Fibroblast of villous mesenchyme (primary cell): Measurements from ENCODE around the gene SEMA4C. TPM values are rescaled to one million over a fixed set of nuclear protein-coding genes. Genes with fewer than 3 reads are reported as not detected.
A peak's percentile ranks its signal among the peaks of the same experiment; 100 is the strongest.

Experiments
- DNase-seq: peaks from one replicate; pipeline ENCODE4 v3.0.0-alpha.2; 2010; ENCODE audit warnings: low read depth
- H3K4me3 ChIP-seq: 2 replicates; pipeline ENCODE4 v1.5.1; 2011; ENCODE audit warnings: low read depth, mild to moderate bottlenecking, low read length
- total RNA-seq: library from RNA; depleted of rRNA; stranded (reverse); fragments of >200 nt; gene quantifications from 2 replicates; pipeline ENCODE4 v1.2.3, GENCODE V29; 2012
- TF ChIP-seq, protein P1 (sequence below): IDR thresholded peaks from 2 replicates; pipeline ENCODE4 v1.5.1; 2012; ENCODE audit warnings: low read depth, mild to moderate bottlenecking, low read length; ENCODE audit not compliant: insufficient read depth

Gene SEMA4C
- total RNA-seq, 1 donor: 16.4 TPM

DNA sequence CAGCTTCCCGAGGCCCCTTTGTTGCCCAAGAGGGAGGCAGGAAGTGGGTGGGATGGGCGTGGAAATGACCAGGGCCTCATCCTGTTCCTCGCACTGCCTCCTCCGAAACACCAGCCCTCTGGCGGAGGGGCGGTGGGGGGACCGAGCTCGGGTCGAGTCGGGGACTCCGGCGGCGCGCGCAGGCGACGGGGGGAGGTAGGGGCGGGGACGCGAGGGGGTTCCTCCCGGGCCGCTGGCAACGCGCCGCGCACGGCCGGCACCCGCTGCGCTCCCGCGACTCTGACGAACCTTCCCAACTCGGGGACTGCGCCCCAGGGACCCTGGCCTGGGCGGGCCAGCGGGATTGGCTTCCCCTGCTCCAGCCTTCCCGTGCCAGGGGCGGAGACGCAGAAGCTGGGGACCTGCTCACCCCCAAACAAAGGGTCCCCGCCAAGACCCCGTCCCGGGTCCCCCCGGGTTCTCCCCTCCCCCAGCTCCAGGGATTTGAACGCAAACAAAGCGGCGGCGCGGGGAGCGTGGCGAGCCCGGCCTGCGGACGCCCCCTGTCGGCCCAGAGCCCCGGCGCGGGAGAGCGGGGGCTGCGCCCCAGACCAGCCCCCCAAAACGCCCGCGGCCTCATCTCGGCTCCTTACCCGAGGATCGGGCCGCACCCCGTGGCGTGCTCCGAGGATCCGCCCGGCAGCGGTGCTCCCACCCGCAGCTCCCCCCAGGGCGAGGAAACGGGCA, 1.2 kb downstream of the SEMA4C start:
- TF ChIP-seq, protein P1, sequence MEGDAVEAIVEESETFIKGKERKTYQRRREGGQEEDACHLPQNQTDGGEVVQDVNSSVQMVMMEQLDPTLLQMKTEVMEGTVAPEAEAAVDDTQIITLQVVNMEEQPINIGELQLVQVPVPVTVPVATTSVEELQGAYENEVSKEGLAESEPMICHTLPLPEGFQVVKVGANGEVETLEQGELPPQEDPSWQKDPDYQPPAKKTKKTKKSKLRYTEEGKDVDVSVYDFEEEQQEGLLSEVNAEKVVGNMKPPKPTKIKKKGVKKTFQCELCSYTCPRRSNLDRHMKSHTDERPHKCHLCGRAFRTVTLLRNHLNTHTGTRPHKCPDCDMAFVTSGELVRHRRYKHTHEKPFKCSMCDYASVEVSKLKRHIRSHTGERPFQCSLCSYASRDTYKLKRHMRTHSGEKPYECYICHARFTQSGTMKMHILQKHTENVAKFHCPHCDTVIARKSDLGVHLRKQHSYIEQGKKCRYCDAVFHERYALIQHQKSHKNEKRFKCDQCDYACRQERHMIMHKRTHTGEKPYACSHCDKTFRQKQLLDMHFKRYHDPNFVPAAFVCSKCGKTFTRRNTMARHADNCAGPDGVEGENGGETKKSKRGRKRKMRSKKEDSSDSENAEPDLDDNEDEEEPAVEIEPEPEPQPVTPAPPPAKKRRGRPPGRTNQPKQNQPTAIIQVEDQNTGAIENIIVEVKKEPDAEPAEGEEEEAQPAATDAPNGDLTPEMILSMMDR: peak; percentile 71
- peak; percentile 96 for DNase-seq
- H3K4me3 ChIP-seq: peak overlapping the region; percentile 81

DNA sequence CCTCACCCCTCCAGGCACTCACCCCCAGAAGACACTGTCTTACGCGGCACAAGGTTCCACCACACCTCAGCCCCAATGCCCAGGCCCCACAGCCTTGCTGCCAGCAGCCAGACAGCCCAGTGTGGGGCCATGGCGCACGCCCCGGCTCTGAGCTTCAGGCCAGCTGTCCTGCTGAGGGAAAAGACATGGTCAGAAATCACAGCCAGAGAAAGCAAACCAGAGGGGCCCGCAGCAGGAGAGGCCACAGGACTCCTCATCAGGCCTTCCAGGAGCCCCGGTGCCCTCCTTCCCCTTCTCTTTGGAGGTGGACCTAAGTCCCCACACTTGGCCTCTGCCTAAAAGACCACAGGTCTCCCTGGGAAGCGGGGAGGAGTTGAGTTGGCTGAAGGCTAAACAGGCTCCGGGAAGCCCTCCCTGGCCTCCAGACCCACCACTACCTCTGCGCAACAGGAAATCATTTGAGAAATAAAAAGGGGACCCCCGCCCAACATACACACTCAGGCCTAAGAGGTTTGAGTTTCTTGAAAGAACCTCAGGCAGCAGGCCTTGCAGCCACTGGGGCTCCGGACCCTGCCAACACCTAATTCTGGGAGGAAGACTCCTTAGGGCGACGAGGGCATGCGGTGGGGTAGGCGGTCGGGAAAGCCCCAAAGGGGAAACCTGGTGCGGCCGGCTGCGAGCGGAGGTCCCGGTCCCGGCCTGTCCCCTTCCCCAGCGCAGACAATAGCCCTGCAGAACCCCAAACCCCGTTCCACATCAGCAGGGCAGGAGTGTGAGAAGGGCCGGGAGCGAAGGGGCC, 1.9 kb downstream of the SEMA4C start:
- TF ChIP-seq, protein P1: no peak
- H3K4me3 ChIP-seq: peak overlapping the region; percentile 81
- DNase-seq: no peak

DNA sequence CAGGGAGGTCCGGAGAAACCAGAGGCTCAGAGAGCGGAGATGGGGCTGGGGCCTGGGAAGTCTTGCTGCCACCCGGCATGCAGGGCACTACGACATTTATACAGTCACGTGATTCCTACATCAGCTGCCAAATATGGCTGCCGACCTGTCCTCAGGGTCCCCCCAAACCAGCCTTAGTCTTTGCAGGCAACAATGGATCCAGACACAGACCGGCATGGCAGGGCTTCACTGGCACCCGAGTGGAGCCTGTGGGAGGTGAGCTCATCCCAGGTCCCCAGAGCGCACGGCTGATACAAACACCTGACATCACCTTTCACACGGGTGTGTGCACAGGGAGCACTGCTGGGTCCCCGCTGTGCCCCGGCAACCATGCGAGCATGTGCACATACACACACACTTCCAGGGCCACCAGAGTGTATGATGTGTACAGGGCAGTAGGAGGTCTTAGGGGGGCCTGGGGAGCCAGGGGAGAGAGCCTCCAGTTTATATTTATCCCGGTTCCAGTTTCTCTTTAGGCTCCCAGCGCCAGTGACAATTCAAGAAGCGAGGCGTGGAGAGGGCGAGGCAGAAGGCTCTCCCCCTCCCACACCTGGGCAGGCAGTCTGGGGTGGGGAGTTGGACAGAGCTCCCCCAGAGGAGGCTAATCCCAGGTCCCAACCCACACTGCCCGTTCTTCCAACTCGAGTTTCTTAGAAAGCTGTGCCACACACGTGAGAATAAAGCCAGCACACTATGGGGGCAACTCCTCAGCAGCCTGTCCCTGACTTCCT, 2.7 kb downstream of the SEMA4C start:
- TF ChIP-seq, protein P1: no peak
- no peak for DNase-seq
- H3K4me3 ChIP-seq: peak overlapping the region; percentile 81

DNA sequence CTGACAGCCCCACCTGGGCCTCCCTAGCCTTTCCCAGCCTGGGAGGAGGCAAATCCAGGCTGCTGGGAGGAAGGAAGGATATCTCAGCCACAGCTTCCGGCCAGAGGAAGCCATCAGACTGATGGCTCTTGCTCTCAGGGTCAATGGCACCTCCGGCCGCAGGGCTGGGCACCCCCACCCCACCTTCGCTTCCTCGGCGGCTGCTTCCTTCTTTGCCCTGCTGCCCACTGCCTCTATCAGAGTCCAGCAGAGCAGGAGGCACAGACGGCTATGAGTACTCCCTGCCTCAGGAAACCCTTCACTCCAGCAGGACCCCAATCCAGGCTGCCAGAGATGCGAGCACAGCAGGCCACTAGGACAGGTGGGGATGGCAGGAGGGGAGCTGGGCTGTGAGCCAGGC, 3.3 kb downstream of the SEMA4C start:
- DNase-seq: no peak
- TF ChIP-seq, protein P1: no peak
- H3K4me3 ChIP-seq: no peak overlapping the region

DNA sequence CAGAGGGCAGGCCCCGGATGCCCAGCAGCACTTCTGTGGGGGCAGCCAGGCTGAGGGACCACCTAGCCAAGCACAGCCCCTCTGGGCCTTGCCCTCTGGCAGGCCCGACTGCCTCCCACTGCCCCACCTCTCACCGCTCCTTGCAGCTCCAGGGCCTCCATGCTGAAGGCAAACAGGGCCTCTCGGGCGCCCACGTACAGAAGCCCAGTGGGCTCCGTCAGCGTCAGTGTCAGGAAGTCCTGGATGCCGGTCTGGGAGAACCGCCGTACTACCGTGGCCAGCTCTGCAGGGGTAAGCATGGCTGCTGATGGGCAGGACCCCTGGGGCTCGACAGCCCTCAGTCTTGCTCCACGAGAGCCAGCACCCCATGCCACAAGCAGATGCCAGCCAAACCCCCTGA, 3.7 kb downstream of the SEMA4C start:
- TF ChIP-seq, protein P1: no peak
- H3K4me3 ChIP-seq: no peak overlapping the region
- no peak for DNase-seq

DNA sequence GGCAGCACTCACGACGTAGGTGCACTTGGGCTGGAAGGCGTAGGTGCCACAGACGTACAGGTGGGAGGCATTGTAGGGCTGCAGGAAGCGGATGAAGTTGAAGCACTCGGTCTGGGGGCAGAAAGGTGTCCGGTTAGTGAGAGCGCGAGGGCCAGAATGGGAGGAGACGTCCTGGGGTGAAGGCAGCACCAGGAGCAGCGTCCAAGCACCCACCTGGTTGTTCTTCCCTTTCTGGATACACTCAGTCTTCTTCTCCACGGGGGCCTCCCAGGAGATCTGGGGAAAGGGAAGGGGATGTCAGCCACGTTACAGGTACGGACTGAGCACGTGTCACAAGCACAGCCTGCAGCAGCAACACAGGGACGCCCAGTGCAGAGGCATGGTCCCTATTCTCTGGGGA, 4.2 kb downstream of the SEMA4C start:
- DNase-seq: no peak
- TF ChIP-seq, protein P1: no peak

More for the DNA sequence above, 4.2 kb downstream of the SEMA4C start:
- H3K4me3 ChIP-seq: no peak overlapping the region
